H54 (cell line): ENCODE data around the gene NID1.
"Not testable (repeated sequence)": the region's sequence is repeated elsewhere in the genome, so short reads cannot be mapped to it uniquely, and the experiment has no call there.

ENCODE experiments used
- DNase-seq: peaks from one replicate; pipeline ENCODE4 v3.0.0; 2011; ENCODE audit warnings: low spot score, mixed read lengths; ENCODE audit not compliant: insufficient read length
- FAIRE-seq: peaks from 3 replicates; lab custom pipeline; 2011; peaks lifted over from hg19 to GRCh38; lab: Jason Lieb, UNC
- POLR2A ChIP-seq: IDR thresholded peaks from 2 replicates; pipeline ENCODE4 v1.6.1; 2011; ENCODE audit warnings: low read depth, mild to moderate bottlenecking, low read length

NID1 gene

DNA sequence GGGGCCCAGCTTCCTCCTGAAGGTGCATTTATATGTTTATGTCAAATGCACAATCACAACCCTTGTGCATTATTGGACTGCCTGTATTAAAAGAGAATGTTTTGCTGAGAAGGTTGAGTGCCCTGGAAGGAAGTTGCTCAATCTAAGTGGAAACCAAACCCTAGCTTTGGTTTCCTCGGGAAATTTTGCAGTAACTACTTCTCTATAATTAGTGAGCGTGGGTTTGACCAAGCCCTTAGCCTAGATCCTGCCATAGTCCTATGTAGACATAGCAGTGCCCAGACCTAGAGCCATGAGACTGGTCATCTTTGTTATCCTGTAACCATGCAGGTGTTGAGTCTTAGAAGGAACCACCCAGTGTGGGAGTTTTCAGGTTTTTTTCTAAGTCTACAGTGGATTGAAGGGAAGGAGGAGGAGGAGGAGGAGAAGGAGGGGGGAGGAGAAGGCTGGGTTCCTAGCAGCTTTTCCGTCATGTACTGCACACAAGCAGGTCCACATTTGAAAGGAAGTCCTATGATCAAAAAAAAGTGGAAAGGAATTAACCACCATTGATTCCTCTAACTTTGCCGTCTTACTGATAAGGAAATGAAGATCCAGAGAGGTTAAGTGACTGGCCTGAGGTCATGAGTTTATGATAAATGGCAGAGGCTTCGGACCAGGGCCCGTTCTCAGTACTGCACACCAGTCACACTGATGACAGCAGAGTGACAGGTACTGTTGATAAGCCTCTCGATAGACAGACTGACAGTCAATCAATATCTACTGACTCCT, 126.0 kb downstream of the NID1 start:
- DNase-seq: no peak
- no peak for TF ChIP-seq POLR2A
- FAIRE-seq: no peak

DNA sequence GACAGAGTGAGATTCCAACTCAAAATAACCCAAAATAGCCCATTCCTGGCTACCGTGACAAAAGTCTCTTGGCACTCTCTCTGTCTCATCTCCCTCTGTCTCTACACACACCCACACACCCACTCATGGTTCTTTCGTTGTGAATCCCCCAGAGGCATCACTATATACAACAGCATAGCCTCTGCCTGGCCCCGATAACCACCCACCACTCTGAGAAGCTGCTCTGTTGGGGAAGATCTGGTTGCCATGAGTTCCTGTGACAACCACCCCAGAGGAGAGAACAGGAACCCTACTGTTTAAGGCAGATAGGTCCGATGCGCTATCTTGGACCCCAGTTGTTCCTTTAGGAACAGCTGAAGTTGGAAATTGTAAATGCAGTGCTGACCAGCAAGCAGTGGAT, 127.8 kb downstream of the NID1 start:
- DNase-seq (no peak), FAIRE-seq (no peak)
- TF ChIP-seq POLR2A: no peak

DNA sequence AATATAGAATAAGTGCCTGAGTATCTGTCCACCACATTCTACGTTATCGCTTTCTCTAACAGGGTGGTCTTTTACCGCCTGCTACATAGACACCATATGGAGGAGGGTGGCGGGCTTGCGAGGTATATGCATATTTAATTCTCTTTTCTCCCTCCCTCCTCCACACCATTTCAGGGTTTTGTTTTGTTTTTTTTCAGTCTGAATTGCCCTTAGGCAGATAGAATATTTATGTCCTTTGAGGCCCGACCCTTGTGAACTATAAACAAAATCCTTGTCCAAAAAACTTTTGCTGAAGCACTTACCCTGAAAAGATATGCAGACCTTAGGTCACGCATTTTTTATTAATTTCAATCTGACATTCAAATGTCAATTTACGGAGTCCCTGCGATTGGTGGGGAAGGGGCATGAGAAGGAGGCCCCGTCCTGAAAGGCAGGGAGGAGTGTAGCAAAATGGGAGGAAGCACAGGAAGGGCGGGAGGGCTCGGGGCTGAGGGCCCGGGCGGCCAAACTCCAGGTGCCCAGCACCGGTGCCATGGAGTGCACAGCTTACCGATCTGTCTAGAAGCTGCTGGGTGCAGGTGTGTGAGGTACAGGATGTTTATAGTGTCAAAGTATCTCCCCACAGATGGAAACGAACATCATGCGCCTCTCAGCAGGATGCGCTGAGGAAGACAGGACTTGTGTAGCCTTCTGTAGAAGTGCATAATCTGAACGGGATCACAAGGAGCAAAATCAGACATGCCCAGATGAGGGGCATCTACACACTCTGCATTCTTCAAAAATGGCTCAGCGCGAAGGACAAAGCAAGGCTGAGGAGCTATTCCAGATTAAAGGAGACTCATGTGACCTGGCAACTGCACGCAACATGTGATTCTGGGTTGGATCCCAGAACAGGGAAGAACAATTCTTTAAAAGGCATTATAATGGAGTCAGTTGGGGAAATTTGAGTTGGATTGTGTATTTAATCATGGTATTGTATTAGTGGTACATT, 129.4 kb downstream of the NID1 start:
- FAIRE-seq (no peak), DNase-seq (no peak)
- no peak for TF ChIP-seq POLR2A

DNA sequence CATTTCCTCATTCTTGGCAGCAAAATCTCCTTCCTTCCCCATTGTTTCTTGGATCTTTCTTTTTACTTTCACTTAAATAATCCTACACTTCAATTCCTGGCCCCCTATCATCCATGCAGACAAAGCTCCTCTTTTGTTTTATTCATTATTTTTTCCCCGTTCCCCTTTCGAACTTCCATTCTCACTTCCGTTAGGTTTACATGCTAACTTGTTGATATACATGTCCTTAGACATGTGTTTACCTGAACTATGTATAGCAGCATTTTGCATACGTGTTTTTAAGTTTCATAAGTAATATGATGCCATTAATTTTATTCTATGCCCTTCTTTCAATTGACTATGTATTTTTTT, 131.1 kb downstream of the NID1 start:
- no peak for FAIRE-seq
- no peak for TF ChIP-seq POLR2A
- DNase-seq: no peak

DNA sequence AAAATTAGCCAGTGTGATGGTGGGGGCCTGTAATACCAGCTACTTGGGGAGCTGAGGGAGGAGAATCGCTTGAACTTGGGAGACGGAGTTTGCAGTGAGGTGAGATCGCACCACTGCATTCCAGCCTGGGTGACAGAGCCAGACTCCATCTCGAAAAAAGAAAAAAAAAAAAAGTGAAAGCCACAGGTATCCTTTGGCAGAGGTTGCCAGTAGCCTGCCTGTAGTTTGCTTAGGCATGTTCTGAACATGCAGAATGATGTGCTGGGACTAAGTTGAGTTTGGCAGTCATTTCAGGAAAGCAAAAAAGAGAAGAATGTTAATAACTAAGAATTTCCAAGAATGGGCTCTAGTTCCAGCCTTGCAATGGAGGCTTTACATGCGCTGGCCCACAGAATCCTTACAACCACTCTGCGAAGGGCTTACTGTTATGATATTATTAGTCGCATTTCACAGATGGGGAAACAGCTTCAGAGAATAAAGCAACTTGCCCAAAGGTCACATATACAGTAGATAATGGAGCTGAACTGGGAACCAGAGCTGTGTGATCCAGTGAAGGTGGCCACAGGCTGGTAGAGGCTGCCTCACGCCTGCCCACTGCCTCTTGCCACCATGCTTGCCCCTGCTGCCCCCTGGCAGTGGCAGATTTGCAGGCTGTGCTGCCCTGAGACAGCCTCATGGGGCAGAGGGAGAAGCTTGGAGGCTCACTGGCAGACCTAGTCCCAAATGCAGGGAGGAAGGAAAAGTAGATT, 131.7 kb downstream of the NID1 start:
- no peak for DNase-seq
- FAIRE-seq: no peak
- no peak for TF ChIP-seq POLR2A

DNA sequence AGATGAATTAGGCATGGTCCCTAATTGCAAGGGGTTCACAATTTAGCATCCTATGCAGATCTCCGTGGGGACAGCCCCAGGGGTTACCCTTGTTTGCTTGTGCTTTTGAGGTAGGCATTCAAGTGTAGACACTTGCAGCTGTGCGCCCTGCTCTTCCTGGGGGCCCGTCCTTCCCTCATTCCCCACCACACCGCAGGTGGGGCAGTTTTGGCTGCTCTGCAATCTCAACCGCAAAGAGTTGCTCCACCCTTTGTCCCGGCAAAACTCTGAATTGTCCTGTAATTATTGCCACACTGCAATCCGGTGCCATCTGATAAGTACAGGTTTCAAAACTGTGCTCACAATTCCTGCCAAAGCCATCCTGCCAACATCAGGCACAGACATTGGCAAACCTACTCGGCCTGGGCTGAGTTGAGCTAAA, 132.8 kb downstream of the NID1 start:
- DNase-seq: no peak
- no peak for FAIRE-seq
- TF ChIP-seq POLR2A: no peak

DNA sequence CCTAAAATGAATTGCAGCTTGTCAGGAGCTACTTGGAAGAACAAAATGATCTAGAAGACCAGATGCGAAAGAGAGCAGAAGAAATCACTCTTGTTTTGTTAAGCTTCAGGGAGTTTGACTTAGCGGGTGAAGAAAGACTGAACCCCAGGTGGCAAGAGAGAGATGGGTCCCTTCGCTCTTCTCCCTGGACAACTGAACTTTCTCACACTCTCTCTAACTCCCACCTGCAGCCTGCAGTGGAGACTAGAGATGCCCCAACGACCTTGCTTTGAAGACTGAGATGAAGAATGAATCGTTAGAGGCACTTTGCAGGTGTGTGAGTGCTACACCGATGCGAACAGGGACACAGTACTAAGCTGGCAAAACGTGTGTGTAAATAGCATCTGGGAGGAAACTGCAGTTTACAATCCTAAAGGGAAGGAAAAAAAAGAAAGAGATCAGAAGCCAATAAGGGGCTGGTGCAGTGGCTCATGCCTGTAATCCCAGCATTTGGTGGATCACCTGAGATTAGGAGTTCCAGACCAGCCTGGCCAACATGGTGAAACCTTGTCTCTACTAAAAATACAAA, 133.6 kb downstream of the NID1 start:
- FAIRE-seq: no peak
- no peak for DNase-seq
- TF ChIP-seq POLR2A: no peak

DNA sequence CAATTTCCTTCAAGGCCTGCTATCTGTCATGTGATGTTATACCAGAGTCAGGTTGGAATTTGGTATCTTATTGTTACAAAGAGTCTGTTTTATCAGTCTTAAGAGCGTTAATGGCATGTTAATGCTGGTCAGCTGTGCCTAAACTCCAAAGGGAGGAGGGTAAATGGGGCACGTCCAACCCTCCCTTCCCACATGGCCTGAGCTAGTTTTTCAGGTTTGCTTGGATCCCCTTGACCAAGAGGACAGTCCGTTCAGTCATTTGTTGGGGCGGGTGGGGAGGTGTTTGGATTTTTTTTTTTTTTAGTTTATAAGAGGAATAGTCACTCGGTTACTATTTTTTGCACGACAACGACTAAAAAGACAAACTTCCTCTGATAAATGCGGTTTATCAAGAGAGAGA, 134.3 kb downstream of the NID1 start:
- TF ChIP-seq POLR2A: no peak
- no peak for FAIRE-seq
- DNase-seq: no peak

DNA sequence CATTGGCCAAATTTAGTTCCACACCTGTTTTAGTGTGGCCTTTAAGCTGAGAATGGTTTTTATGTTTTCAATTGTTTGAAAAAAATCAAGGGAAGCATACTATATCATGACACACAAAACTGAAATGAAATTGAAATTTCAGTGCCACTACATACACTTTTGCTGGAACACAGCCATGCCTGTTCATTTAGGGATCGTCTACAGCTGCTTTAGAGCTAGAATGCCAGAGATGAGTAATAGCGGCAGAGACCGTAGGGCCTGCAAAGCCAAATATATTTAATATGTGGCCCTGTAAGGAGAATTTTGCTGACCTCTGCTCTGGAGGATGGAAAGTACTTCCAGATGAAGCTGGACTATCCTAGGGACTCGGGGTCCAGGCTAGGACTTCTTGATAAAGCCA, 135.7 kb downstream of the NID1 start:
- no peak for FAIRE-seq
- no peak for DNase-seq
- no peak for TF ChIP-seq POLR2A

DNA sequence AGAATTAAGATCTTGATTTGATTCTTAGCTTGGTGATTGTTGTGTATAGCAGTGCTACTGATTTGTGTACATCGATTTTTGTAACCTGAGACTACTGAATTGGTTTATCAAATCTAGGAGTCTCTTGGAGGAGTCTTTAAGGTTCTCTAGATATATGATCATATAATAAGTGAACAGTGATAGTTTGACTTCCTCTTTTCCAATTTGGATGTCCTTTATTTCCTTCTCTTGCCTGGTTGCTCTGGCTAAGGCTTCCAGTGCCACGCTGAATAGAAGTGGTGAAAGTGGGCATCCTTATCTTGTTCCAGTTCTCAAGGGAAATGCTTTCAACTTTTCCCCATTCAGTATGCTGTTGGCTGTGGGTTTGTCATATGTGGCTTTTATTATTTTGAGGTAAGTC, 136.7 kb downstream of the NID1 start:
- DNase-seq (no peak), FAIRE-seq (no peak)
- no peak for TF ChIP-seq POLR2A

DNA sequence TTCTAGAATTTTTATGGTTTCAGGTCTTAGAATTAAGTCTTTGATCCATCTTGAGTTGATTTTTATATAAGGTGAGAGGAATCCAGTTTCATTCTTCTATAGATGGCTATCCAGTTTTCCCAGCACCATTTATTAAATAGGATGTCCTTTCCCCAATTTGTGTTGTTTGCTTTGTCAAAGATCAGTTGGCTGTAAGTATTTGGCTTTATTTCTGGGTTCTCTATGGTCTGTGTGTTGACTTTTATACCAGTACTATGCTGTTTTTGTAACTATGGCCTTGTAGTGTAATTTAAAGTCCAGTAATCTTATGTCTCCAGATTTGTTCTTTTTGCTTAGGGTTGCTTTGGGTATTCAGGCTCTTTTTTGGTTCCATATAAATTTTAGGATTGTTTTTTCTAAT, 137.3 kb downstream of the NID1 start:
- not testable (repeated sequence) for DNase-seq, FAIRE-seq
